Body of pancreas (tissue), 4 donors: ENCODE results near the gene OLIG1.

Experiments
- POLR2A ChIP-seq, 3 donors: fragments of 450-650 bp; IDR thresholded peaks; one replicate each; pipeline ENCODE4 v1.6.1; 2016; ENCODE audit warnings: antibody characterized with exemption in 3 of 3, mild to moderate bottlenecking in 2 of 3
- TF ChIP-seq, protein P1 (sequence below), 7 experiments: fragments of 450-650 bp in 4 of 7; fragments of 200-600 bp in 3 of 7; sonication (generic) in 3 of 7; IDR thresholded peaks; one replicate each; pipeline ENCODE4 v1.5.1; 2016 to 2019; ENCODE audit warnings: antibody characterized with exemption in 7 of 7

GRCh38 chr21:33115631-33116510, 45.9 kb downstream of the OLIG1 start:
- TF ChIP-seq, protein P1, sequence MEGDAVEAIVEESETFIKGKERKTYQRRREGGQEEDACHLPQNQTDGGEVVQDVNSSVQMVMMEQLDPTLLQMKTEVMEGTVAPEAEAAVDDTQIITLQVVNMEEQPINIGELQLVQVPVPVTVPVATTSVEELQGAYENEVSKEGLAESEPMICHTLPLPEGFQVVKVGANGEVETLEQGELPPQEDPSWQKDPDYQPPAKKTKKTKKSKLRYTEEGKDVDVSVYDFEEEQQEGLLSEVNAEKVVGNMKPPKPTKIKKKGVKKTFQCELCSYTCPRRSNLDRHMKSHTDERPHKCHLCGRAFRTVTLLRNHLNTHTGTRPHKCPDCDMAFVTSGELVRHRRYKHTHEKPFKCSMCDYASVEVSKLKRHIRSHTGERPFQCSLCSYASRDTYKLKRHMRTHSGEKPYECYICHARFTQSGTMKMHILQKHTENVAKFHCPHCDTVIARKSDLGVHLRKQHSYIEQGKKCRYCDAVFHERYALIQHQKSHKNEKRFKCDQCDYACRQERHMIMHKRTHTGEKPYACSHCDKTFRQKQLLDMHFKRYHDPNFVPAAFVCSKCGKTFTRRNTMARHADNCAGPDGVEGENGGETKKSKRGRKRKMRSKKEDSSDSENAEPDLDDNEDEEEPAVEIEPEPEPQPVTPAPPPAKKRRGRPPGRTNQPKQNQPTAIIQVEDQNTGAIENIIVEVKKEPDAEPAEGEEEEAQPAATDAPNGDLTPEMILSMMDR (IDR thresholded peaks at IDR 0.05) = no peak
- no peak for TF ChIP-seq POLR2A (IDR thresholded peaks at IDR 0.05)
